Measurements from ENCODE around the gene DIS3L2.
"Not testable (repeated sequence)": the region's sequence is repeated elsewhere in the genome, so short reads cannot be mapped to it uniquely, and the experiment has no call there.

DIS3L2 gene

GRCh38 chr2:232009639-232010274, 48.2 kb downstream of the DIS3L2 start:
- DNase-seq (ENCODE audit: low read depth), result no peak

DNA sequence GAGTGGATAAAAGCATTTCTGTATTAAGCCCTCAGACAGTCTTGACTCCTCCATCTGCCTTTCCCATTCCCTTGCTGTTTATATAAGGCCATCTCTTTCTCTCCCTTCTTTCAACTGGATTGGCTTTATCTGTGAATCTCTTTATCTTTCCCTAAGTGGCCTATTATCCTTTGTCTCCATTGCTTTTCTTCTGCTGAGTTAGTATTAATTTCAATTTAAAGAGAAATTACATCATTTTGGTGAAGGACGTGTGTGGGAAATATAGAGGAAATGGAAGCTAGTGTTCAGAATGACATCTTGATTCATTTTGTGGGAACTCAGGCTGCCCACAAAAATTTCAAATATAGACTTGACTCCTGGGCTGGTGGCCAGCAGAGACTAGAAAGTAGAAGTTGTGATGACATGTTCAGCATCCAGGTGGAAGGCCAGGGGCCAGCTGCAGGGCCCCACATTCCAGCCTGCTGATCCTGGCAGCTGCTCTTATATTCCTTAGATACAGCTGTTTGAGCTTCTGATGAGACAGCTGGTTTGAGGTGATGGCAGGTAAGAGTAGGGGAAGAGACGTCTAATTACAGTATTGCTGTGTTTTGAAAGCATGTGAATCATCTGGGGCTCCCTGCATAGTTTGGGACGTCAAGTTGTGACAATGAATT, 52.3 kb downstream of the DIS3L2 start:
- DNase-seq (ENCODE audit: low read depth), result peak; percentile 65

- no peak for DNase-seq (ENCODE audit: low read depth)
Observed at GRCh38 chr2:232014681-232015080, 53.2 kb downstream of the DIS3L2 start.

- DNase-seq (ENCODE audit: low read depth), result no peak
Observed at GRCh38 chr2:232018181-232018580, 56.7 kb downstream of the DIS3L2 start.

GRCh38 chr2:232022718-232023117, 61.2 kb downstream of the DIS3L2 start:
- DNase-seq (ENCODE audit: low read depth), result no peak

- DNase-seq (ENCODE audit: low read depth), result no peak
Observed at GRCh38 chr2:232023426-232023825, 61.9 kb downstream of the DIS3L2 start.

DNA sequence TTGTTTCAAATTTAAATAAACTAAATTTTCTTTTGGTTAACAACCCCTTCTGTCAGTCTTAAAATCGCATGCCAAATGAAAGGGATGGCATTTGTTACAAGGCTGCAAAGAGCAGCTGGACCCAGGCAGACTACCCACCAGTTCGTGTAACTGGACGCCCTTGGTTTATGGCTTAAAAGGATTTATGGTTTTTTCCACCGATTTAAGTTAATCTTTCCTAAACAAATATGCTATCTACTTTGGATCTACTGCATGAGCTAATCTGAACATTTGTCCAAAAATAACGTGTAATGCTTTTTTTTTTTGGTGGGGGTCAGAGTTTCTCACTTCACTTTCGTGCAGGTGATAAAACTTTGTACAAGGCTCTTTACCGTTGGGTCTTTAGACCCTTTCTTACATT, 62.9 kb downstream of the DIS3L2 start:
- DNase-seq (ENCODE audit: low read depth), result no peak

DNA sequence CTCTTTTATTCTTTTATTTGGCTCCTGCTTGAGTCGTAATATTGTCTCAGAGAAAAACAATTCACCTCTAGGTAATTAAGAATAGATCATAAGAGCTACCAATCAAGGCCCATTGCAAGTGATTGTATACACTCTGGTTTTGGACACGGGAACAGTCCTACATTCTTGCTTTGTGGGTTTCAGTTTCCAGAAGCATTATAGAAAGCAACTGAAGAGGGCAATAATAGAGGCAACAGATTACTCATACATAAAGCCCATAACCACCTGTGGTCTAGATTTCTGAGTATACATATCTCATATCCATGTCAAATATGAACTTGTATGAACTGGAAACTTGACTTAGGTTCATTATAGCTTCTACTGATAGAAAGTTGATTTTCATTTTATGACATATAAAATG, 65.4 kb downstream of the DIS3L2 start:
- no peak for DNase-seq (ENCODE audit: low read depth)

GRCh38 chr2:232027530-232027929, 66.0 kb downstream of the DIS3L2 start:
- DNase-seq (ENCODE audit: low read depth), result no peak

GRCh38 chr2:232028071-232028470, 66.6 kb downstream of the DIS3L2 start:
- no peak for DNase-seq (ENCODE audit: low read depth)

GRCh38 chr2:232028631-232029030, 67.1 kb downstream of the DIS3L2 start:
- DNase-seq (ENCODE audit: low read depth), result peak; percentile 38

DNA sequence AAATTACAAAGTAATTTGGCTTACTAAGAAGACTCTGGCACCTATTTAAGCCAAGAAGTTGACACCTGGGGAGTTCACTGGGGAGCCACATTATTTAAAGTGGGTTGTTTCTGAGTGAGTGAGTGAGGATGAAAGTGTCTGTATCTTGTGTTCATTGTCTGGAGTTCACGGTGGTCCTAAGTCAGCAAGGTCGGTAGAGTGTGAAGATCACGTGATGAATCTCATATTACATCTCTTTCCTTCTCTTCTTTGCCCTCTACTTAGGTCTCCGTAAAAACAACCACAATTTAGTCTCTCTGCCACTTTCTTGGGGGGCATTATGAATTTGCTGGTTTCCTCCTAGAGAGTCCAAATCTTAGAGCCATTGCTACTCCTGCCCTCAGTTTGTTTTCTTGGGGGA, 67.8 kb downstream of the DIS3L2 start:
- DNase-seq (ENCODE audit: low read depth), result no peak

DNA sequence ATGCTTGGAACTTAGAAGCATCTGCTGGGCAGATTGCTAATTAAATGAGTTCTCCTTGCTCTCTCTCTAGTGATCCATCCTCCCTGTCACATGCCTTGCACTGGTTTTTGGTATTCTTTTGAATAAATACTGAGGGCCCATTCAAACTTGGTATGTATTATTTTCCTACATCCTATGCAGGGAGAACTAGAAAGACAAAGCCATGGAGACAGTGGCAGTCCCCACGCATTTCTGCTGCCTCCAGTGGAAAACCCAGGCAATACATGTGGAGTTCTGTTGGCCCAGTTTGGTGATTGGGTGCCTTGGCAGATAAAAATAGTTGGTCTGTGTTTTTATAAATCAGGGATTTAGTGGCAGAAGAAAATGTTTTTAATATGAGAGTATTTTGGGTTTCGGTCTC, 68.7 kb downstream of the DIS3L2 start:
- DNase-seq (ENCODE audit: low read depth), result no peak

GRCh38 chr2:232035292-232035691, 73.8 kb downstream of the DIS3L2 start:
- not testable (repeated sequence) for DNase-seq (ENCODE audit: low read depth)

- not testable (repeated sequence) for DNase-seq (ENCODE audit: low read depth)
Observed at GRCh38 chr2:232036876-232037275, 75.4 kb downstream of the DIS3L2 start.

DNA sequence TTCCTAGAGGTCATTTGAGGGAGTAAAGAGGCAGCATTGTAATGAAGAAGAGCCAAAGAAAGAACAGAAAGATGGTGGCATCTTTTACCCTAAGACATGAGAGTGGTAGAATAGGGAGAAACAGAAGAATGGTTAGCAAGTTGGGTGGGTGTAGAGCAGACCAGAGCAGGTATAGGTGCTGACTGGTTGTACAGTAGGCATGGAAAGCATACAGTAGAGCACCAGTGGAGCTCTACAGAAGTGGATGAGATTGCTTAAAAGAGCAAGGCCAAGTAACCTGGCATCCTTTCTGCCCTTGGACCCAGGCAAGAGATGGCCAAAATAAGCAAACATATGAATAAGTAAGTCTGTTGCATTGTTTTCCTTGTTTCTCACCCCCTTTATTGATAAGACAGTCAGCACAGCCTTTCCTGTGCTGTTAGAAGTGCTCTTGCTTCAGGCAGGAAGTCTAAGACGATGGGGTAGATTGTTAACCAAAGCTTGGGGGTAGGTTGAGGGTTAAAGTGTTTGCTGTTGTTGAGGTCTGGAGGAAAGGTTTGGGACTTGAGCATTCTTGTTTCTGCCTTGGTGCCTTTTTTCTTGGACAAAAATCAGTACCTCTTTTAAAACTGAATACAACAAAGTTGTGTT, 76.9 kb downstream of the DIS3L2 start:
- DNase-seq (ENCODE audit: low read depth), result no peak

GRCh38 chr2:232038881-232039485, 77.5 kb downstream of the DIS3L2 start:
- no peak for DNase-seq (ENCODE audit: low read depth)

- no peak for DNase-seq (ENCODE audit: low read depth)
Observed at GRCh38 chr2:232042911-232043574, 81.5 kb downstream of the DIS3L2 start.

DNA sequence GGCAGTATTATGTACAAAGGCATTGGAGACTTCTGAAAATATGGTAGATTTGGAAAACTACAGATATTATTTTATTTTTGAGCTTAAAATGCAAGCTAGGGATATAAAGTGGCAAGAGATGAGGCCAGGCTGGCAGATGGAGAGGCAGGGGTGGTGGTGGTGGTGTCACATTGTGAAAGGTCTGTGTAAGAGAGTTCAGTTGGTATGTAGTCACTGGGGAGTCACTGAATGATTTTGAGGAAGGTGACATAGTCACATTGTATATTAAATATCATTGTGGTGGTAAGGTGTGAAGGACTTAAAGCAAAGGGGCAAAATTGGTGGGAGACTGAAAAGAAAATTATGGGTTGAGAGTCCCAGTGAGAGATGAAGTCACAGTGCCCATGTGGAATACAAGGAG, 82.5 kb downstream of the DIS3L2 start:
- no peak for DNase-seq (ENCODE audit: low read depth)

DNA sequence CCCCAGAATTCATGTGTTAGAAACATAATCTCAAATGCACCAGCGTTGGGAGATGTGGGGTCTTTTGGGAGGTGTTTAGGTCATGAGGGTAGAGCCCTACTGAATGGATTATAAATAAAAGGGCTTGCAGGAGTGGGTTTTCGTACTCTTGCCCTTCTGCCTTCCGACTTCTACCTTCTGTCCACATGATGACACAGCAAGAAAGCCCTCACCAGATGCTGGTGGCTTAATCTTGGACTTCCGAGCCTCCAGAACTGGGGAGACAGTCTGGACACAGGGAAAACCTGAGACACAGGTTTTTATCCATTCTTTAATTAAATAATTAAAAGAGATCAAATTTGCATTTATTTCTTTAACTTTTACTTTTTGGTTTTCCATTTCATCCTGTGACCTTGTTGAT, 87.8 kb downstream of the DIS3L2 start:
- DNase-seq (ENCODE audit: low read depth), result no peak

- DNase-seq (ENCODE audit: low read depth), result no peak
Observed at GRCh38 chr2:232052591-232052990, 91.1 kb downstream of the DIS3L2 start.

DNA sequence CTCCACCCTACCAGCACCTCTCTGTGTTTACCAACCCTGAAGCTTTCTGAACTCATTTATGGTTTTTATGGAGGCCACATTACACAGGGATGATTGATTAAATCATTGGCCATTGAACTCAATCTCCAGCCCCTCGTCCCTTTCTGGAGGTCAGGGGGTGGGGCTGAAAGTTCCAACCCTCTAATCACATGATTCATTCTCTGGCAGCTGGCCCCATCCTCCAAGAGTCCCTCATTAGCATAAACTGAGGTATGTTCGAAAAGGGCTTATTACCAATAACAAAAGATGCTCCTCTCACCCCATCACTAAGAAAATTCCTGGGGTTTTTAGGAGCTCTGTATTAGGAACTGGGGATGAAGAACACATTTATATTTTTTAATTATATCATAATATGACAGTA, 92.3 kb downstream of the DIS3L2 start:
- no peak for DNase-seq (ENCODE audit: low read depth)

Data from fibroblast of the conjunctiva (primary cell).